PC-9 (cell line): ENCODE measurements around the gene VPS33B. TPM values are rescaled to one million over a fixed set of nuclear protein-coding genes. Genes with fewer than 3 reads are reported as not detected.

Experiments
- BruUV-seq: library from RNA; stranded (reverse); fragments of 400-500 nt; replicated peaks from 2 replicates; lab custom pipeline; 2021; lab: Mats Ljungman, UMichigan
- CTCF ChIA-PET: fragments of 300-600 bp; sonication (Branson Sonifier 250); formaldehyde crosslinking; loops from one replicate; lab custom pipeline; 2022; ENCODE audit warnings: antibody characterized with exemption; lab: Charles Lee
- POLR2A ChIA-PET: fragments of 300-600 bp; sonication (Branson Sonifier 250); formaldehyde crosslinking; loops from one replicate; lab custom pipeline; 2022; ENCODE audit warnings: antibody characterized with exemption; ENCODE audit not compliant: unreplicated experiment; lab: Charles Lee
- DNase-seq, 2 experiments: peaks; one replicate each; pipeline versions ENCODE4 v3.0.0 to v3.0.0-alpha.2; 2015 to 2022; ENCODE audit warnings: mixed read lengths in 1 of 2
- H2AFZ ChIP-seq: fragments of 200-600 bp; sonication (generic); 2 replicates; pipeline ENCODE4 v1.8.1; 2017; ENCODE audit warnings: antibody characterized with exemption
- H3F3A ChIP-seq: fragments of 200-600 bp; sonication (generic); 2 replicates; pipeline ENCODE4 v1.8.1; 2017; ENCODE audit warnings: antibody characterized with exemption, mild to moderate bottlenecking, low read depth; ENCODE audit not compliant: insufficient read depth
- H3K27ac ChIP-seq: fragments of 200-600 bp; sonication (generic); 2 replicates; pipeline ENCODE4 v1.6.1; 2016; ENCODE audit warnings: mixed run types
- H3K27me3 ChIP-seq: fragments of 200-600 bp; sonication (generic); 2 replicates; pipeline ENCODE4 v1.6.1; 2016; ENCODE audit warnings: low read depth, mixed run types; ENCODE audit not compliant: insufficient read depth
- H3K36me3 ChIP-seq: fragments of 200-600 bp; sonication (generic); 2 replicates; pipeline ENCODE4 v1.6.1; 2016; ENCODE audit warnings: low read depth, mixed run types
- H3K4me1 ChIP-seq: fragments of 200-600 bp; sonication (generic); replicated peaks from 2 replicates; pipeline ENCODE4 v1.6.1; 2016; ENCODE audit warnings: mixed run types; ENCODE audit not compliant: insufficient read depth
- H3K4me2 ChIP-seq: fragments of 200-600 bp; sonication (generic); 2 replicates; pipeline ENCODE4 v1.6.1; 2017; ENCODE audit warnings: mixed run types
- H3K4me3 ChIP-seq: fragments of 200-600 bp; sonication (generic); 2 replicates; pipeline ENCODE4 v1.6.1; 2016; ENCODE audit warnings: mixed run types
- H3K79me2 ChIP-seq: fragments of 200-600 bp; sonication (generic); 2 replicates; pipeline ENCODE4 v1.6.1; 2017; ENCODE audit warnings: low read depth, mixed run types
- H3K9me2 ChIP-seq: fragments of 200-600 bp; sonication (generic); 2 replicates; pipeline ENCODE4 v1.8.1; 2017; ENCODE audit warnings: mild to moderate bottlenecking; ENCODE audit not compliant: insufficient read depth
- H3K9me3 ChIP-seq: fragments of 200-600 bp; sonication (generic); 2 replicates; pipeline ENCODE4 v1.8.1; 2016; ENCODE audit warnings: low read depth; ENCODE audit not compliant: insufficient read depth
- H4K20me1 ChIP-seq: fragments of 200-600 bp; sonication (generic); 2 replicates; pipeline ENCODE4 v1.8.1; 2017; ENCODE audit not compliant: insufficient read depth
- CTCF ChIP-seq: fragments of 200-600 bp; sonication (generic); conservative IDR thresholded peaks from 2 replicates; pipeline ENCODE4 v1.6.1; 2017; ENCODE audit warnings: mixed run types, antibody characterized with exemption, mild to moderate bottlenecking, moderate library complexity
- EZH2 ChIP-seq: fragments of 200-600 bp; sonication (generic); IDR thresholded peaks from 2 replicates; pipeline ENCODE4 v1.8.0; 2017; ENCODE audit warnings: antibody characterized with exemption, low read depth
- intact Hi-C: fragments of 100-400 bp; cut with micrococcal nuclease; formaldehyde crosslinking; loops from one replicate; pipeline ENCODE4 v1.10.0; 2022; ENCODE audit not compliant: unreplicated experiment
- total RNA-seq: library from RNA; stranded (reverse); gene quantifications from 2 replicates; pipeline ENCODE4 v1.2.3, GENCODE V29; 2021

Gene VPS33B
- total RNA-seq, 1 experiment from 2014 or later = 13.6 TPM

GRCh38 chr15:91045065-91045464 lies 22.7 kb upstream of the VPS33B start:
- no peaks in the 10 kb centered on the region for H3K4me1 ChIP-seq
- CTCF ChIA-PET = no interaction called here
- peaks cover 3% of the 10 kb centered on the region; the same call in 1 of the 2 replicates for H3K27me3 ChIP-seq

GRCh38 chr15:91043202-91043874 lies 20.9 kb upstream of the VPS33B start:
- intact Hi-C loops = no loop called here
- H3K9me2 ChIP-seq = no peaks in the 10 kb centered on the region
- no peak overlapping the region for H3K4me3 ChIP-seq
- H3K4me2 ChIP-seq = no peak overlapping the region
- no peak for DNase-seq
- no peaks in the 10 kb centered on the region for H3F3A ChIP-seq
- no peaks in the 10 kb centered on the region for H3K79me2 ChIP-seq
- no peak overlapping the region for H3K27ac ChIP-seq
- H3K4me1 ChIP-seq = no peaks in the 10 kb centered on the region
- no peaks in the 10 kb centered on the region for H4K20me1 ChIP-seq
- peaks cover 6% of the 10 kb centered on the region; the same call in 1 of the 2 replicates for H3K27me3 ChIP-seq
- CTCF ChIA-PET = no interaction called here
- H3K9me3 ChIP-seq = no peaks in the 10 kb centered on the region
- TF ChIP-seq CTCF = no peak
- TF ChIP-seq EZH2 = no peak
- no peak overlapping the region for H2AFZ ChIP-seq
- POLR2A ChIA-PET = no interaction called here
- no peaks in the 10 kb centered on the region for H3K36me3 ChIP-seq
- no TSS peak for BruUV-seq

More at GRCh38 chr15:91045065-91045464, 22.7 kb upstream of the VPS33B start:
- no peak for TF ChIP-seq EZH2
- no TSS peak for BruUV-seq
- H3K36me3 ChIP-seq = no peaks in the 10 kb centered on the region
- no peaks in the 10 kb centered on the region for H3K9me2 ChIP-seq
- intact Hi-C loops = no loop called here
- H3K9me3 ChIP-seq = no peaks in the 10 kb centered on the region
- no peak overlapping the region for H3K4me3 ChIP-seq
- H3K79me2 ChIP-seq = no peaks in the 10 kb centered on the region
- no peak for DNase-seq
- no peak overlapping the region for H2AFZ ChIP-seq
- POLR2A ChIA-PET = no interaction called here
- no peak overlapping the region for H3K27ac ChIP-seq
- no peak overlapping the region for H3K4me2 ChIP-seq
- no peaks in the 10 kb centered on the region for H3F3A ChIP-seq
- H4K20me1 ChIP-seq = no peaks in the 10 kb centered on the region

- Histone ChIP-seq H3F3A (no peaks in the 10 kb centered on the region), H3K36me3 (no peaks in the 10 kb centered on the region), H3K27me3 (peaks cover 14% of the 10 kb centered on the region; the same call in 1 of the 2 replicates), H3K9me3 (no peaks in the 10 kb centered on the region), H3K4me2 (no peak overlapping the region), H3K4me3 (no peak overlapping the region), H3K9me2 (no peaks in the 10 kb centered on the region), H3K79me2 (no peaks in the 10 kb centered on the region), H4K20me1 (no peaks in the 10 kb centered on the region), H3K4me1 (no peaks in the 10 kb centered on the region), H2AFZ (no peak overlapping the region), H3K27ac (no peak overlapping the region)
- no TSS peak for BruUV-seq
- ChIA-PET POLR2A (no interaction called here), CTCF (no interaction called here)
- TF ChIP-seq CTCF (no peak), EZH2 (no peak)
- intact Hi-C loops = no loop called here
- DNase-seq = no peak
These were observed 18.5 kb upstream of the VPS33B start for GRCh38 chr15:91040856-91041255.
